Common myeloid progenitor, CD34-positive (primary cell): ENCODE data around the gene PRSS36.
A peak's percentile ranks its signal among the peaks of the same experiment; 100 is the strongest.

ENCODE experiments used
- CTCF ChIA-PET: fragments of 350-600 bp; sonication (Branson Sonifier 250); formaldehyde crosslinking; loops from one replicate; lab custom pipeline; 2021; ENCODE audit warnings: antibody characterized with exemption; lab: Charles Lee
- POLR2A ChIA-PET: fragments of 350-600 bp; sonication (Branson Sonifier 250); formaldehyde crosslinking; loops from one replicate; lab custom pipeline; 2021; ENCODE audit warnings: antibody characterized with exemption; lab: Charles Lee
- DNase-seq, 3 donors: peaks; one replicate each; pipeline versions ENCODE4 v3.0.0 to v3.0.0-alpha.2; 2013
- H3K27ac ChIP-seq, 2 experiments: 1 replicate in 1 of 2; 2 replicates in 1 of 2; pipeline ENCODE4 v1.7.0; 2013; ENCODE audit warnings: inconsistent platforms in 2 of 2, low read length in 2 of 2, mild to moderate bottlenecking in 2 of 2, low read depth in 1 of 2, moderate library complexity in 1 of 2; ENCODE audit not compliant: severe bottlenecking in 2 of 2, insufficient read depth in 1 of 2, poor library complexity in 1 of 2
- H3K27me3 ChIP-seq, 5 experiments: replicated peaks in 2 of 5; 1 replicate in 3 of 5; 2 replicates in 2 of 5; pipeline versions ENCODE4 v1.6.1 to v1.7.0; 2013; ENCODE audit warnings: low read length in 4 of 5, mild to moderate bottlenecking in 2 of 5, moderate library complexity in 2 of 5, inconsistent platforms in 1 of 5; ENCODE audit not compliant: insufficient read depth in 5 of 5, control insufficient read depth in 4 of 5
- H3K36me3 ChIP-seq, 4 experiments: 1 replicate in 2 of 4; 2 replicates in 2 of 4; pipeline versions ENCODE4 v1.6.1 to v1.7.0; 2013; ENCODE audit warnings: low read length in 3 of 4, control low read depth in 1 of 4, mild to moderate bottlenecking in 1 of 4; ENCODE audit not compliant: control insufficient read depth in 4 of 4, insufficient read depth in 4 of 4
- H3K4me1 ChIP-seq, 4 experiments: 1 replicate in 3 of 4; 2 replicates in 1 of 4; pipeline versions ENCODE4 v1.6.1 to v1.7.1; 2013; ENCODE audit warnings: low read length in 3 of 4, mild to moderate bottlenecking in 3 of 4, control low read depth in 1 of 4, inconsistent platforms in 1 of 4, moderate library complexity in 1 of 4; ENCODE audit not compliant: control insufficient read depth in 4 of 4, insufficient read depth in 4 of 4; ENCODE audit errors: control extremely low read depth in 1 of 4
- H3K4me3 ChIP-seq, 7 experiments: 1 replicate in 4 of 7; 2 replicates in 3 of 7; pipeline versions ENCODE4 v1.5.1 to v1.7.0; 2013; ENCODE audit warnings: mild to moderate bottlenecking in 7 of 7, low read length in 6 of 7, moderate library complexity in 6 of 7, inconsistent platforms in 2 of 7, low read depth in 2 of 7, control low read depth in 1 of 7; ENCODE audit not compliant: insufficient read depth in 4 of 7, control insufficient read depth in 1 of 7; ENCODE audit errors: extremely low read depth in 1 of 7
- H3K9me3 ChIP-seq, 5 experiments: 1 replicate in 4 of 5; 2 replicates in 1 of 5; pipeline versions ENCODE4 v1.6.1 to v1.7.1; 2013; ENCODE audit warnings: low read length in 4 of 5, mild to moderate bottlenecking in 2 of 5, inconsistent platforms in 1 of 5, low read depth in 1 of 5, moderate library complexity in 1 of 5; ENCODE audit not compliant: control insufficient read depth in 4 of 5, insufficient read depth in 2 of 5; ENCODE audit errors: control extremely low read depth in 1 of 5
- WGBS: methylation state at CpG from one replicate; pipeline ENCODE4 v1.1.5; 2013; ENCODE audit not compliant: insufficient coverage; 5-methylcytosine and 5-hydroxymethylcytosine counted together

The PRSS36 gene

GRCh38 chr16:31184888-31185287 lies 35.0 kb upstream of the PRSS36 start:
- 98% methylated on average over 7 of the region's 14 CpGs for WGBS
- Histone ChIP-seq H3K4me1 (peaks cover 21 to 55% (median 38%) of the 10 kb centered on the region in 4 experiments), H3K27ac (no peak overlapping the region), H3K9me3 (no peaks in the 10 kb centered on the region), H3K36me3 (peaks cover 42 to 85% (median 70%) of the 10 kb centered on the region in 4 experiments), H3K27me3 (no peaks in the 10 kb centered on the region), H3K4me3 (no peak overlapping the region)
- DNase-seq: no peak
- CTCF ChIA-PET: interaction anchor here (1.9 to 3.7 kb wide), 2 partner anchors 13 to 16 kb away, joined by 5 to 11 read pairs; no protein-coding TSS in a partner anchor
- POLR2A ChIA-PET: no interaction called here

DNA sequence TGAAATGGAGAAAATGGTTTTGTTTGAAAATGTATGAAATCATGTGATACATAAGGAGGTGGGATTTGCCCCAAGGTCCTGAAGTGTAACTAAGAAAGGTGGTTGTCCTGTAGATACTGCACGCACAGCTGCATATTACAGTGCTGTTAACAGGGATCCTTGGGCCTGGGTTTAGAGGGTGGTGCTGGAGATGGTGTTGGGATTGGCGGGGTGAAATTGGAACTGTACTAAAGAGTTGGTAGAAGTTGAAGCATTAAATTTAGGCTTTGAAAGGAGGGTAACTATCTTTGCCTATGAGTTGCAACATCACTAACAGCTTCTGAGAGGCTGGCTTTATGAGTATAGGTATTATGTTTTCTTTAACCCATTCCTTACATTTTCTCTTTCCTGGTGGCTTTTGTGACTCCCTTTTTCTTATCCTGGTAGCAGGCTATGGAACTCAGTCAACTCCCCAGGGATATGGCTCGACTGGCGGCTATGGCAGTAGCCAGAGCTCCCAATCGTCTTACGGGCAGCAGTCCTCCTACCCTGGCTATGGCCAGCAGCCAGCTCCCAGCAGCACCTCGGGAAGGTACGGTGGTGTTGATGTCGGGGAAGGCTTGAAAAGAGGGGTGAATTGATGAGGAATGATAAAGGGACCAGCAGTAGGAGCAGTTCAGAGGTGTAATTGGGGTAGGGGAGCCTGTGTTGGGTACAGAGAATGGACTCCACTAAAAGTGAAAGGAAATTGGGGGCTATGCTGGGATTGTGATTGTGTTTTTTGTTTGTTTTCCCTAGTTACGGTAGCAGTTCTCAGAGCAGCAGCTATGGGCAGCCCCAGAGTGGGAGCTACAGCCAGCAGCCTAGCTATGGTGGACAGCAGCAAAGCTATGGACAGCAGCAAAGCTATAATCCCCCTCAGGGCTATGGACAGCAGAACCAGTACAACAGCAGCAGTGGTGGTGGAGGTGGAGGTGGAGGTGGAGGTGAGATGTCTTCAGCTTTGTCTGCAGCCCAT lies 33.9 kb upstream of the PRSS36 start:
- POLR2A ChIA-PET: interaction anchor here (1.4 kb wide), 1 partner anchor 12 kb away, joined by 4 read pairs; no protein-coding TSS in a partner anchor
- CTCF ChIA-PET: interaction anchor here (0.7 to 3.7 kb wide), 4 partner anchors 14 to 259 kb away, joined by 3 to 11 read pairs (median 4); partner anchors contain the start of gene ZNF843
- H3K36me3 ChIP-seq: peaks cover 36 to 73% (median 59%) of the 10 kb centered on the region in 4 experiments
- no peaks in the 10 kb centered on the region for H3K9me3 ChIP-seq
- H3K27me3 ChIP-seq: no peaks in the 10 kb centered on the region
- peak overlapping the region; percentile 27 to 63 for H3K27ac ChIP-seq
- 99% methylated on average over 8 of the region's 10 CpGs for WGBS
- H3K4me3 ChIP-seq: no peak overlapping the region
- peaks cover 26 to 63% (median 46%) of the 10 kb centered on the region in 4 experiments for H3K4me1 ChIP-seq
- DNase-seq: no peak

GRCh38 chr16:31182391-31182790 lies 32.5 kb upstream of the PRSS36 start:
- H3K27ac ChIP-seq: peak overlapping the region in 1 of 2 experiments; percentile 46
- WGBS: 67% methylated on average over 7 of the region's 7 CpGs
- no peaks in the 10 kb centered on the region for H3K27me3 ChIP-seq
- H3K9me3 ChIP-seq: no peaks in the 10 kb centered on the region
- no peak for DNase-seq
- peak overlapping the region in 5 of 7 experiments; percentile 71 to 95 (median 92) for H3K4me3 ChIP-seq
- peaks cover 28 to 69% (median 51%) of the 10 kb centered on the region in 4 experiments for H3K4me1 ChIP-seq
- POLR2A ChIA-PET: interaction anchor here (1.4 kb wide), 1 partner anchor 13 kb away, joined by 4 read pairs; no protein-coding TSS in a partner anchor
- CTCF ChIA-PET: interaction anchor here (1.0 to 3.7 kb wide), 3 partner anchors 15 to 40 kb away, joined by 3 to 11 read pairs (median 5); no protein-coding TSS in a partner anchor
- H3K36me3 ChIP-seq: peaks cover 23 to 60% (median 47%) of the 10 kb centered on the region in 4 experiments

GRCh38 chr16:31181102-31181830 lies 31.4 kb upstream of the PRSS36 start:
- peaks cover 23 to 75% (median 56%) of the 10 kb centered on the region in 4 experiments for H3K4me1 ChIP-seq
- POLR2A ChIA-PET: interaction anchor here (0.5 to 2.0 kb wide), 19 partner anchors 8 to 320 kb away, joined by 3 to 12 read pairs (median 6); partner anchors contain the start of genes ARMC5, ITGAM, KAT8 and PYCARD

DNA sequence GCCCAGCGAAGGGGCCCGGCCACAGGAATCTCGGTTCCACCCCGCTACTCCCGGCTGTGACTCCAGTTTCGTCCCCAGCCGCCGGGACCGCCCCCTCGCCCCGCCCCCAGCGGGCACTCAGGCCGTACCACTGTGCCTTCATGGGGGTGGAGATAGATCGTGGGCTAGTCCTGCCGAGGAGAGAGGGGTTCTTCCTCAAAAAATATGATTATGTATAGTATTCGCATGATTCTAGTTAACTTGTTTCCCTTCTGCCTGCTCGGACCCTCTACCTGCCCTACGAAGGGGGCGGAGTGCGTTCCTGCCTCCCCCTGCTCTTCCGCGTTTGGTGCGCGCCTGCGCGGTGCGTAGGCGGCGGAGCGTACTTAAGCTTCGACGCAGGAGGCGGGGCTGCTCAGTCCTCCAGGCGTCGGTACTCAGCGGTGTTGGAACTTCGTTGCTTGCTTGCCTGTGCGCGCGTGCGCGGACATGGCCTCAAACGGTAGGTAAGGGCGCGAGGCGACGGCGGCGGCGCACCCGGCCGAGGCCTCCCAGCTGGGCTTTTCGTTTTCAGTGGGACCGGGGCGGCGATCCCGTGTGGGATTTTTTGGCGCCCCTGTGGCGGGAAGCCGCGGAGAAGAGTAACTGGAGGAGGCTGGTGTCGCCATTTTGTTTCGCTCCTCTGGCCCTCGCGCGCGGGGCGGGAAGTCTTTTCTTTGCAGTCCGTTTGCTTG lies 30.0 kb upstream of the PRSS36 start, which contains the start of gene FUS:
FUS (plus strand) TSS at position 393 of the 713 bp plus-strand sequence; CDS start at position 469, 76 bp downstream.
- Histone ChIP-seq H3K27ac (peak within 1 kb of the TSS; percentile 97 to 99), H3K27me3 (no peaks in the 10 kb centered on the region), H3K4me1 (peaks cover 17 to 61% (median 52%) of the 10 kb centered on the region in 4 experiments), H3K36me3 (peaks cover 11 to 35% (median 26%) of the 10 kb centered on the region in 4 experiments), H3K4me3 (peak within 1 kb of the TSS; percentile 83 to 95 (median 92)), H3K9me3 (no peaks in the 10 kb centered on the region)
- ChIA-PET CTCF (interaction anchor here (0.6 to 3.3 kb wide), 4 partner anchors 19 to 264 kb away, joined by 3 to 13 read pairs (median 3); no protein-coding TSS in a partner anchor), POLR2A (interaction anchor here (0.6 to 2.1 kb wide), 25 partner anchors 9 to 278 kb away, joined by 3 to 12 read pairs (median 5); partner anchors contain the start of genes ITGAM, KAT8, PYCARD and ZNF646)
- WGBS: under 1% methylated on average over 37 of the region's 69 CpGs
- DNase-seq: peak; percentile 91 to 97 (median 94)

More at GRCh38 chr16:31181102-31181830, 31.4 kb upstream of the PRSS36 start:
- WGBS: 5% methylated on average over 23 of the region's 31 CpGs
- peak in 2 of 3 donors; percentile 44 to 48 for DNase-seq
- H3K4me3 ChIP-seq: peak overlapping the region; percentile 71 to 95 (median 92)
- no peaks in the 10 kb centered on the region for H3K27me3 ChIP-seq
- CTCF ChIA-PET: interaction anchor here (1.0 to 3.7 kb wide), 4 partner anchors 17 to 125 kb away, joined by 3 to 11 read pairs (median 4); no protein-coding TSS in a partner anchor
- peak overlapping the region; percentile 97 to 99 for H3K27ac ChIP-seq
- no peaks in the 10 kb centered on the region for H3K9me3 ChIP-seq
- peaks cover 16 to 49% (median 37%) of the 10 kb centered on the region in 4 experiments for H3K36me3 ChIP-seq
